HUES64 (cell line): ENCODE data around the gene ALX4. TPM values are rescaled to one million over a fixed set of nuclear protein-coding genes. Genes with fewer than 3 reads are reported as not detected.

Experiments
- H3K27ac ChIP-seq: 2 replicates; pipeline ENCODE4 v1.7.0; 2013; ENCODE audit warnings: low read depth, low read length, inconsistent platforms
- H3K27me3 ChIP-seq: 2 replicates; pipeline ENCODE4 v1.6.1; 2013; ENCODE audit warnings: mild to moderate bottlenecking, low read length; ENCODE audit not compliant: insufficient read depth
- H3K36me3 ChIP-seq: 2 replicates; pipeline ENCODE4 v1.6.1; 2013; ENCODE audit warnings: mild to moderate bottlenecking, low read length; ENCODE audit not compliant: insufficient read depth
- H3K4me1 ChIP-seq: 2 replicates; pipeline ENCODE4 v1.6.1; 2013; ENCODE audit warnings: mild to moderate bottlenecking, low read length, moderate library complexity; ENCODE audit not compliant: insufficient read depth
- H3K4me3 ChIP-seq: 2 replicates; pipeline ENCODE4 v1.5.1; 2013; ENCODE audit warnings: mild to moderate bottlenecking, low read length, moderate library complexity
- H3K9ac ChIP-seq: 2 replicates; pipeline ENCODE4 v1.6.1; 2013; ENCODE audit warnings: mild to moderate bottlenecking, low read depth, low read length
- H3K9me3 ChIP-seq: 2 replicates; pipeline ENCODE4 v1.6.1; 2013; ENCODE audit warnings: low read depth, low read length; ENCODE audit not compliant: insufficient read depth
- WGBS: fragments of 150-250, 120-280 bp; methylation state at CpG from one replicate; pipeline ENCODE4 v1.1.7; 2013; ENCODE audit warnings: missing lambda C conversion rate; 5-methylcytosine and 5-hydroxymethylcytosine counted together
- polyA plus RNA-seq, 2 experiments: library from polyadenylated mRNA; stranded (reverse); fragments of 50-300 nt; gene quantifications; one replicate each; pipeline ENCODE4 v1.2.3, GENCODE V29; 2013

The ALX4 gene
- 0.10 TPM for polyA plus RNA-seq (2013, experiment 1 of 2)
- polyA plus RNA-seq (2013, experiment 2 of 2) = 0.06 TPM

DNA sequence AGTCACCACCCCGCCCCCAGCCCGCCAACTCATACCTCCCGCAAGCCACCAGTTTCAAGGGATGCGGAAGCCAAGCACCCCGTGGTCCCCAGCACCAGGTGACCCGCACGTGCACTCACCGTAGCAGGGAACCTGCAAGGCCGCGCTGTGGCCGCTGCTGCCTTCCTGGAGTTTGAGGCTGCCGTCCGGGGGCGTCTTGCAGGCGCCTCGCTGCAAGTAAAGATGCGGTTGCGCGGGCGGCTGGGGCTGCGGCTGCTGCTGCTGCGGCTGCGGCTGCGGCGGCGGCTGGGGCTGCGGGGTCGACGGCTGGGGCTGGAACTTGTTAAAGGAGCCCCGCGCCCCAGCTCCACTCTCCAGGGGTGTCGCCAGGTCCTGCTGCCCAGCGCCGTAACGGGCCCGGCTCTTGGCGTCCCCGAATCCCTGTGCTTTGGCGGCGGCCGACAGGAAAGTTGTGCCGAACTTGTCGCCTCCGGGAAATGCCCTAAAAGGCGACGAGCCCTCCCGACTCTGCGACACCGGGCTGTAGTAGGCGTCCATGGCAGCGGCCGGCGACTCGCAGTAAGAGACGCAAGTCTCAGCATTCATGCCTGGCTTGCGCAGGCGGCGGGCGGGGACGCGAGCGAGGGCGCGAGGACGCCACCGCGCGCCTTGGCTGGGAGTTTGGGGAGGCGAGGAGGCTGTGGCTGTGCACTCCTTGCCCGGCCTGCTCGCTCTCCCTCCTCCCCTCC is at the start of gene ALX4:
ALX4 (minus strand) TSS at position 662 of the 728 bp plus-strand sequence; CDS start at position 585, 77 bp downstream.
- H3K36me3 ChIP-seq = no peaks in the 10 kb centered on the region
- WGBS = under 1% methylated on average over 68 of the region's 71 CpGs
- no peak within 1 kb of the TSS for H3K27ac ChIP-seq
- peak within 1 kb of the TSS; percentile 50 for H3K4me3 ChIP-seq
- peaks cover 100% of the 10 kb centered on the region for H3K27me3 ChIP-seq
- H3K9ac ChIP-seq = no peak within 1 kb of the TSS
- peaks cover 27% of the 10 kb centered on the region for H3K4me1 ChIP-seq
- H3K9me3 ChIP-seq = no peaks in the 10 kb centered on the region; the same call in 1 of the 2 replicates

DNA sequence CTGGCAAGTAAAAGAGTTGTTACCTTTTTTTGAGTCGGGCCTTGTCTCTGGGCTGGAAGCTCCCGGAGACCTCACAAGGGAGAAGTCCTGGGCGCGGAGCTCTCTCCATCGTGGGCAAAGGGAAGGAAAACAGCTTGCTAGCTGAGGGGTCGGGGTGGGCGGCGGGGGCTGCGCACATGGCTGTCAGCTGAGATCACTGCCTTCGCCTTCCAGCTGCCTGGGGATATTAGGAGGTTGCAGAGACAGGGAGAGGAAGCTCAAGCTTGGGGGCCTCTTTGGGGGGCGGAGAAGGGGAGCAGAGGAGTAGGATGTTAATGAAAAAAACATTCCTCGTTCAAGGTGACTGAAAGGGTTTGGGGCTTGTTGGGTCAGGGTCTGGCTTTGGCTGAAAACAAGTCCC is 49.2 kb upstream of the ALX4 start:
- no peaks in the 10 kb centered on the region for H3K4me1 ChIP-seq
- H3K9me3 ChIP-seq = no peaks in the 10 kb centered on the region
- H3K4me3 ChIP-seq = no peak overlapping the region
- H3K27me3 ChIP-seq = no peaks in the 10 kb centered on the region
- no peak overlapping the region for H3K27ac ChIP-seq
- H3K9ac ChIP-seq = no peak overlapping the region
- no peaks in the 10 kb centered on the region for H3K36me3 ChIP-seq
- WGBS = 85% methylated on average over 12 of the region's 12 CpGs

DNA sequence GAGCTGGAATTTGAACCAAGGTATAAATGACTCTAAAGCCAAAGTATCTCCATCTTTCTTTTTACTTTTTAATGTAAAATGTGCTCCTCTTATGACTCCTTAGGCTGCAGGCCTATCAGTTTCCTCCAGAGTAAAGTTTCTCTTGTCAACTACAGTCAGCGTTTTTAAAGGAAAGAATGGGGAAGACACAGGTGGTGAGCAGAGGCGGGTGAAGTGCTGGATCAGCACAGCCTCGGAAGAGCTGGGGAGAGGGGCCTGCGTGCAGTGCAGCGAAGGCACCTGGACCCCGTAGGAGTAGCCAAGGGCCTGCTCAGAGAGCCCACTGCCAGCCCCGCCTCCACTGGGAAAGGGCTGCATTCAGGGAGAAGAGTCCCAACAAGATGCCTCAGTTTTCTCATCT is 48.8 kb upstream of the ALX4 start:
- no peak overlapping the region for H3K4me3 ChIP-seq
- no peaks in the 10 kb centered on the region for H3K9me3 ChIP-seq
- 85% methylated on average over 7 of the region's 7 CpGs for WGBS
- no peaks in the 10 kb centered on the region for H3K4me1 ChIP-seq
- no peaks in the 10 kb centered on the region for H3K27me3 ChIP-seq
- no peaks in the 10 kb centered on the region for H3K36me3 ChIP-seq
- no peak overlapping the region for H3K27ac ChIP-seq
- no peak overlapping the region for H3K9ac ChIP-seq

DNA sequence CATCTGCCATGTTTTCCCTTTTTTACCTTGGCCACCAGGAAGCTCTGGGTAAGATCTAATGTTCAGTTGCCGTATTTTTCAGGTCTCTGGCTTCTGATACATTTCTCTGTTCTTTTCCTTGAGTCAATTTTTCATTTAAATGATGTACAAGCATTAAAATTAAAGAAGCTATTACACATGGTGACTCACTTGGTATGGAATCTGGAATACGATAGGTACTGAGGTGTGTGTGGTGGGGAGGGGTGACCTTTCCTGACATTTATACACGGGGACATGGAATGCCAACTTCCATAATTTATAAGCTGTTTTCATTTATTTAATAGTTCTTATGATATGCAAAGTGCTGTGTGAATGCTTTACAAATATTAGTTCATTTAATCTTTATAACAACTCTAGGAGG is 47.8 kb upstream of the ALX4 start:
- Histone ChIP-seq H3K9ac (no peak overlapping the region), H3K9me3 (no peaks in the 10 kb centered on the region), H3K27me3 (no peaks in the 10 kb centered on the region), H3K4me3 (no peak overlapping the region), H3K36me3 (no peaks in the 10 kb centered on the region), H3K4me1 (no peaks in the 10 kb centered on the region), H3K27ac (no peak overlapping the region)
- WGBS = 94% methylated on average over 2 of the region's 3 CpGs

DNA sequence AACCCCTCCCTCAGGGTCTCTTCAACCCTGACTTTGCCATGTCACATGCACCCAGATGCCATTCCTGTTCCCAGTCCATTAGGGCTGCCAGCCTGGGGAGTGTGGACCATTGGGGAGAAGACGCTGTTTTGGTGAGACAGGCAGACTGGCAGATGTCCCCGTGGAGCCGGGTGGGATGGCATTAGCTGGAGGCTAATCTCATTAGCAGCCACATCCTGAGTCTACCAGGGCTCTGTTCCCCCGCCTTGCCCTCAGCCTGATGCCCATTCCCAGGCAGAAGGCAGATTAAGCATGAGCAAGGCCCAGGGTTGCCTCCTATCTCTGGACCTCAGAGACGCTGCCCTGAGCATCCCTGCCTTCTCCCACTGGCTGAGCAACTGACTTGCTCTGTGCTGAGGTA is 46.4 kb upstream of the ALX4 start:
- no peak overlapping the region for H3K9ac ChIP-seq
- no peak overlapping the region for H3K27ac ChIP-seq
- no peaks in the 10 kb centered on the region for H3K36me3 ChIP-seq
- no peaks in the 10 kb centered on the region for H3K4me1 ChIP-seq
- H3K4me3 ChIP-seq = no peak overlapping the region
- no peaks in the 10 kb centered on the region for H3K9me3 ChIP-seq
- WGBS = 95% methylated on average over 5 of the region's 5 CpGs
- H3K27me3 ChIP-seq = no peaks in the 10 kb centered on the region

DNA sequence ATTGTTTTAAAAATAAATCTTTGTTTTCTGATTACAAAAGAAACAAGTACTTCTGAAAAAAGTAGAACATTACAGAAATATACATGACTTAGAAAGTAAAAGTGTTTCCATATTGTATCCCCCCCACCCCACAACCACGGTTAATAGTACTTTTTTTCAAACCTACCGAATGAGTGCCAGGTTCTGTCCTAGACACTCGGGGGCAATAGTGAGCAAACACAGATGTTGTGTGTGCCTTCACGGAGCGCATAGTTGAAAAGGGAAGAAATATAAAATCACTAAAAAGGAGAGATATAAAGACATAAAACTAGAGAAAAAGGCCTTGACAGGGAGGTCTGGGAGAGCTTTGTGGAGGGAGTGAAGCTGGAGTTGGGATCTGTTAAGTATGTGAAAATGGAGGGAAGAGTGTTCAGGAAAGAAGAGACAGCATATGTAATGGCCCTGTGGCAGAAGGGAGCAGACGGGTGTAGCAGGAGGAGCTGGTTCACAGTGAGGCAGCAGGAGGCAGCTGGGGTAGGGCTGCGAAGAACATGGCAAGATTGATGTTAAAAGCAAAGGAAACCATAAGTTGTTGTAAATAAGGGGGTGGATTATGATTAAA is 42.1 kb upstream of the ALX4 start:
- H3K9me3 ChIP-seq = no peaks in the 10 kb centered on the region
- no peak overlapping the region for H3K27ac ChIP-seq
- no peak overlapping the region for H3K9ac ChIP-seq
- no peaks in the 10 kb centered on the region for H3K4me1 ChIP-seq
- H3K36me3 ChIP-seq = no peaks in the 10 kb centered on the region
- WGBS = 70% methylated on average over 7 of the region's 7 CpGs
- no peak overlapping the region for H3K4me3 ChIP-seq
- no peaks in the 10 kb centered on the region for H3K27me3 ChIP-seq

DNA sequence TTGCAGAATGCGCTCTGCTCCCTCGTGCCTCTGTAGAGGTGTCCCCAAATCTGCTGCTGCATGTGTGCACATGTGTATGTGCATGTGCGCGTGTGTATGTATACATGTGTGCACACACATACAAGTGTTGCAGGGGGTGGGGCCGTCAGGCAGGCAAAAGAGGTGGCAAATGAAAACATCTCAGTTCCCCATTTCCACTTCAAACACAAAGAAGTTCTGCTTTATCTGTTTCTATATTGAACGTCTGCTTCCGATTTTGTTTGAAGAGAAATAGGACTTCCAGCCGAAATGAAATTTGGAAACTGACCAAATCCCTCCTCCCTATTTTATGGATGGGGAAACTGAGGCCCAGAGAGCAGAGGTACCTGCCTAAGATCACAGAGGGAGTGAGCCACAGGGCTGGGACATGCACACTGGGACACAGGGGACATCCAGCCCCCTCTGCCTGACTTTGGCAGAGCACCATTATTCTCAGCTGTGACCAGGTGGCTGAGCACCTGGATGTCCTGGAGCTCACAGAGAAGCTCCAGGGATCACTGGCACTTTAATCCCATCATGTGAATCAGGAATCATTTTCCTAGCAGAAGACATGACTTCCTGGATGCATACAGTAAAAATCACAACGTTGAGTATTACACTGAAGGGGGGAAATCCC is 41.2 kb upstream of the ALX4 start:
- Histone ChIP-seq H3K9ac (no peak overlapping the region), H3K27ac (no peak overlapping the region), H3K4me3 (no peak overlapping the region), H3K4me1 (no peaks in the 10 kb centered on the region), H3K36me3 (no peaks in the 10 kb centered on the region), H3K9me3 (no peaks in the 10 kb centered on the region), H3K27me3 (no peaks in the 10 kb centered on the region)
- 88% methylated on average over 8 of the region's 9 CpGs for WGBS

DNA sequence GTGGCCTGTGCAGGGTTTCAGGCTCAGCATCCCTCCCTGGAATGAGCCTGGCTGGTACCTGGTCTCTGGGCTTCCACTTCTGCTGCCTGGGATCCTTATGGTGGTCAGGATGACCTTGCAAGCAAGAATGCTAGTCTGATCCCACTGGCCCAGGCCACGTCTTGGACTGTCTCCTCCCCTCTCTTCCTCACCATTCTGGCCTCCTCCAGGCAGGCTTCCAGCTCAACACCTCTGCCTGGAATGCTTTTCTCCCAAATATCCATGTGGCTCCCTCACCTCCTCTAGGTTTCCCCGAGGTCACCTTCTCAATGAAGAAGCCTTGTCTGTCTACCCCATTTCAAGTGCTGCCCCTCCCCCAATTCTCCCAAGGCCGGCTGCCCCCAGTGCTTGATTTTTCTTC is 39.4 kb upstream of the ALX4 start:
- Histone ChIP-seq H3K27me3 (no peaks in the 10 kb centered on the region), H3K4me1 (no peaks in the 10 kb centered on the region), H3K27ac (no peak overlapping the region), H3K9me3 (no peaks in the 10 kb centered on the region), H3K4me3 (no peak overlapping the region), H3K9ac (no peak overlapping the region), H3K36me3 (no peaks in the 10 kb centered on the region)
- WGBS = 68% methylated on average over 3 of the region's 3 CpGs

DNA sequence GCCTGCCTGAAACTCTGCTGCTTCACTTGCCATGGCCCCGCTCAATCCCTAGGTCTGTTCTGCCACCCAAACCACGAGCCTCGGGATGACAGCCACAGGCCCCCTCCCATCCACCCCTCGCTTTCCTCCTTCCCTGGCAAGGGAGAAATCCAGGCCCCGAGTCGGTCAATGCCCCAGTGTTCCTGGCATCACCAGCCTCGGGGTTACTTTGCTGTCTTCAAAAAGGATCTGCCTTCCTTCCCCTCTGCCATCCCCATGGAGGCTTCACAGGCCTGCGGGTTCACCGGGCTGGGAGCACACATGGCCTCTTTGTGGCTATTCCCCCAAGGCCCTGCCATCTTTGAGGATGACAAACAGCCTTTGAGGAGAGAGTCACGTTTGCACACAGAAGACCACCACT is 38.8 kb upstream of the ALX4 start:
- WGBS = 90% methylated on average over 10 of the region's 10 CpGs
- Histone ChIP-seq H3K36me3 (no peaks in the 10 kb centered on the region), H3K9ac (no peak overlapping the region), H3K4me3 (no peak overlapping the region), H3K9me3 (no peaks in the 10 kb centered on the region), H3K27ac (no peak overlapping the region), H3K27me3 (no peaks in the 10 kb centered on the region), H3K4me1 (no peaks in the 10 kb centered on the region)

DNA sequence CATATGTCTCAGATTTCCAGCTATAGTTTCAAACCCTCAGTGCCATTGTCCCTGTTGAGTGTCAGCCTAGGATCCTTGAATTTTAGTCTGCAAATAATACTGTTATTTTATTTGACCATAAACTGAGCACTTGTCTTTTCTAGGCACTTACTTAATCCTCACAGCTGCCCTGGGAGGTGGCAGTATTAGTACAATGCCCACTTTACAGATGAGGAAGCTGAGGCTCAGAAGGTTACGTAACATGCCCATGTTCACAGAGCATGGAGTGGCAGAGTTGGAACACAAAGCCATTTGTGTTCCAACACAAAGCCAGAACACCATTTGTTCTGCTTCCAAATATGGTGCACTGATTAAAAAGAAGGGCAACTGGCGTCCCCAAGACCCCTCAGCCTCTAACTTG is 38.2 kb upstream of the ALX4 start:
- Histone ChIP-seq H3K4me1 (no peaks in the 10 kb centered on the region), H3K36me3 (no peaks in the 10 kb centered on the region), H3K9me3 (no peaks in the 10 kb centered on the region), H3K4me3 (no peak overlapping the region), H3K27ac (no peak overlapping the region), H3K27me3 (no peaks in the 10 kb centered on the region), H3K9ac (no peak overlapping the region)
- WGBS = 54% methylated on average over 2 of the region's 2 CpGs

DNA sequence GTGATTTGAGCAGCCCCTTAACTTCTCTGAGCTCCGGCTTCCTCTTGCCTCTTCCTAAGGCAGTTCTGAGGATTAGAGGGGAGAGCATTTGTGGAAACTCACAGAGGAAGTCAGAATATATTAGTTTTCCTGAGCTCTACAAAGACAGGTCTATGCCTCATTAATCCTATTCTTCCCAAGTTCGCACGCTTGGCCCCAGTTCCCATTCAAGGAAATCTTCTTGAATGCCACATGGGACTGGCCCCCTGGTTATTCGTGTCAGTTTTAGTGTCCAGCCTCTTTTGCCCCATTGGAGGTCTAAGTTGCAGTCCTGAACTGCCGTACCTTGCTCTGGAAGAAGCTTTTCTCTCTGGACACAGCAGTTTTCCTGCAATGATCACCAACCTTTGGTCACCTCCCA is 37.6 kb upstream of the ALX4 start:
- H3K27me3 ChIP-seq = no peaks in the 10 kb centered on the region
- H3K4me3 ChIP-seq = no peak overlapping the region
- H3K9me3 ChIP-seq = no peaks in the 10 kb centered on the region
- no peaks in the 10 kb centered on the region for H3K36me3 ChIP-seq
- H3K27ac ChIP-seq = no peak overlapping the region
- no peak overlapping the region for H3K9ac ChIP-seq
- 95% methylated on average over 5 of the region's 5 CpGs for WGBS
- no peaks in the 10 kb centered on the region for H3K4me1 ChIP-seq
